Inferior parietal cortex (tissue), 1 donor: ENCODE results near the gene C5orf63.
A peak's percentile ranks its signal among the peaks of the same experiment; 100 is the strongest.
"Not testable (repeated sequence)": the region's sequence is repeated elsewhere in the genome, so short reads cannot be mapped to it uniquely, and the experiment has no call there.

Experiments used
- DNase-seq: peaks from one replicate; pipeline ENCODE4 v3.0.0-alpha.2; 2016; ENCODE audit errors: extremely low spot score

The C5orf63 gene

GRCh38 chr5:127072861-127073846 lies at the start of gene C5orf63:
C5orf63 (minus strand) TSS chr5:127073502; CDS start chr5:127058995, 14,507 bp downstream.
- DNase-seq = no peak

- no peak for DNase-seq
These were observed 39.1 kb upstream of the C5orf63 start for GRCh38 chr5:127112347-127112864.

GRCh38 chr5:127111112-127111511 lies 37.8 kb upstream of the C5orf63 start:
- DNase-seq = no peak

GRCh38 chr5:127108624-127109260 lies 35.4 kb upstream of the C5orf63 start:
- not testable (repeated sequence) for DNase-seq

GRCh38 chr5:127101935-127102334 lies 28.6 kb upstream of the C5orf63 start:
- no peak for DNase-seq

GRCh38 chr5:127101533-127101932 lies 28.2 kb upstream of the C5orf63 start:
- DNase-seq = no peak

GRCh38 chr5:127098241-127098640 lies 24.9 kb upstream of the C5orf63 start:
- DNase-seq = no peak

- no peak for DNase-seq
These were observed 24.0 kb upstream of the C5orf63 start for GRCh38 chr5:127097278-127097677.

GRCh38 chr5:127096328-127096993 lies 23.2 kb upstream of the C5orf63 start:
- DNase-seq = no peak

GRCh38 chr5:127094161-127094814 lies 21.0 kb upstream of the C5orf63 start:
- DNase-seq = peak; percentile 59

GRCh38 chr5:127092690-127093089 lies 19.4 kb upstream of the C5orf63 start:
- DNase-seq = no peak

GRCh38 chr5:127089191-127089590 lies 15.9 kb upstream of the C5orf63 start:
- no peak for DNase-seq

GRCh38 chr5:127088251-127088650 lies 14.9 kb upstream of the C5orf63 start:
- no peak for DNase-seq

GRCh38 chr5:127086589-127086988 lies 13.3 kb upstream of the C5orf63 start:
- DNase-seq = no peak

- DNase-seq = no peak
These were observed 12.5 kb upstream of the C5orf63 start for GRCh38 chr5:127085796-127086195.

GRCh38 chr5:127085371-127085770 lies 12.1 kb upstream of the C5orf63 start:
- DNase-seq = no peak

- DNase-seq = no peak
These were observed 11.4 kb upstream of the C5orf63 start for GRCh38 chr5:127084656-127085055.

GRCh38 chr5:127083711-127084110 lies 10.4 kb upstream of the C5orf63 start:
- no peak for DNase-seq

GRCh38 chr5:127079994-127080491 lies 6.7 kb upstream of the C5orf63 start:
- no peak for DNase-seq

GRCh38 chr5:127077366-127077765 lies 4.1 kb upstream of the C5orf63 start:
- DNase-seq = no peak
